ENCODE measurements around the gene IL10RB. TPM values are rescaled to one million over a fixed set of nuclear protein-coding genes. Genes with fewer than 3 reads are reported as not detected.
A peak's percentile ranks its signal among the peaks of the same experiment; 100 is the strongest.

Gene IL10RB
- total and polyA plus RNA-seq, 2 of the 13 experiments (the other 11 are each of a cell fraction or from before 2014, with no cell fraction given) = 17.4 to 18.2 TPM

GRCh38 chr21:33324291-33325221 is 58.4 kb downstream of the IL10RB start, which contains the start of gene IFNAR1 (continued):
- TF ChIP-seq ZMAT3 (CRISPR knock-in tag; conservative IDR thresholded peaks at IDR 0.05) (0 out of 2 replicates have a peak, but pooled peaks have one; percentile 33), ZNF180 (CRISPR knock-in tag; IDR thresholded peaks at IDR 0.05; ENCODE audit: borderline replicate concordance, low read depth) (no peak), ZNF770 (CRISPR knock-in tag; IDR thresholded peaks at IDR 0.05) (no peak), ARNT2 (CRISPR knock-in tag; IDR thresholded peaks at IDR 0.05; ENCODE audit: low read depth) (peak; percentile 68; the same call in 1 of the 2 replicates), CBX2 (IDR thresholded peaks at IDR 0.05; ENCODE audit: low read depth, low read length) (no peak), CBX2 (CRISPR knock-in tag; IDR thresholded peaks at IDR 0.05; ENCODE audit: low read depth) (peak; percentile 47; the same call in 1 of the 2 replicates), ZNF121 (CRISPR knock-in tag; IDR thresholded peaks at IDR 0.05) (no peak), HIC2 (CRISPR knock-in tag; IDR thresholded peaks at IDR 0.05; ENCODE audit: low read depth) (peak; percentile 14; the same call in 1 of the 2 replicates), AKAP8 (CRISPR knock-in tag; IDR thresholded peaks at IDR 0.05) (no peak), RELA (CRISPR knock-in tag; IDR thresholded peaks at IDR 0.05) (no peak), NR2F1 (CRISPR knock-in tag; IDR thresholded peaks at IDR 0.05) (peak; percentile 29 to 68; a peak in 2 of 4 replicates), GABPA (IDR thresholded peaks at IDR 0.05; ENCODE audit: low read depth, low read length) (no peak), GABPA (CRISPR knock-in tag; IDR thresholded peaks at IDR 0.05; ENCODE audit: low read depth) (no peak), NCOA5 (CRISPR knock-in tag; IDR thresholded peaks at IDR 0.05) (no peak), TAF1 (CRISPR knock-in tag; IDR thresholded peaks at IDR 0.05) (peak; percentile 92), DPF2 (CRISPR knock-in tag; IDR thresholded peaks at IDR 0.05; ENCODE audit: borderline replicate concordance, low read depth) (no peak; the same call in none of the 2 replicates), ZBTB33 (CRISPR knock-in tag; IDR thresholded peaks at IDR 0.05) (no peak), ETV5 (CRISPR knock-in tag; IDR thresholded peaks at IDR 0.05; ENCODE audit: borderline replicate concordance) (no peak; the same call in 1 of the 2 replicates), EEA1 (CRISPR knock-in tag; IDR thresholded peaks at IDR 0.05; ENCODE audit: borderline replicate concordance) (0 out of 2 replicates have a peak, but pooled peaks have one; percentile 28)
